ENCODE results near the gene SLC25A38.
A peak's percentile ranks its signal among the peaks of the same experiment; 100 is the strongest.
"Not testable (repeated sequence)": the region's sequence is repeated elsewhere in the genome, so short reads cannot be mapped to it uniquely, and the experiment has no call there.

SLC25A38 gene

DNA sequence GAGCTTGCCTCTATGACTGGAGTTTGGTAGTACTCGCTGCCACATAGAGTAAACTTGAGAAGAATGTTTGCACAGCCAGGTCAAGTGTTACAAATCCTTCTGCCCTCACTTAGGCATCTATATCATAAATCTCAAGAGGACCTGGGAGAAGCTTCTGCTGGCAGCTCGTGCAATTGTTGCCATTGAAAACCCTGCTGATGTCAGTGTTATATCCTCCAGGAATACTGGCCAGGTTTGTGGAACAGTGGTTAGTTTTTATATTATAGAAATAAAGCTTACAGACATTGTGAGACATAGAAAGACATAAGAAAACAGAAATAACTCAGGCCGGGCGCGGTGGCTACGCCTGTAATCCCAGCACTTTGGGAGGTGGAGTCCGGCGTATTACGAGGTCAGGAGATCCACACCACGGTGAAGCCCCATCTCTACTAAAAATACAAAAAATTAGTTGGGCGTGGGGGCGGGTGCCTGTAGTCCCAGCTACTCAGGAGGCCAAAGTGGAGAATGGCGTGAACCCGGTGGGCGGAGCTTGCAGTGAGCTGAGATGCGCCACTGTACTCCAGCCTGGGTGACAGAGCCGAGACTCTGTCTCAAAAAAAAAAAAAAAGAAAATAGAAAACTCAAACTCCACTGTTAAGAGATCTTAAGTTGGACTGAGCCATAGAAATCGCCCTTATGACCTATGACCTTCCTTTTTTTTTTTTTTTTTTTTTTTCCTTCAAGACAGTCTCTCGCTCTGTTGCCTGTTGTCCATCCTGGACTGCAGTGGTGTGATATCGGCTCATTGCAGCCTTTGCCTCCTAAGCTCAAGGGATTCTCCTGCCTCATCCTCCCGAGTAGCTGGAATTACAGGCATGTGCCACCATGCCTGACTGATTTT lies 25.6 kb downstream of the SLC25A38 start:
- peak; percentile 8 for DNase-seq

DNA sequence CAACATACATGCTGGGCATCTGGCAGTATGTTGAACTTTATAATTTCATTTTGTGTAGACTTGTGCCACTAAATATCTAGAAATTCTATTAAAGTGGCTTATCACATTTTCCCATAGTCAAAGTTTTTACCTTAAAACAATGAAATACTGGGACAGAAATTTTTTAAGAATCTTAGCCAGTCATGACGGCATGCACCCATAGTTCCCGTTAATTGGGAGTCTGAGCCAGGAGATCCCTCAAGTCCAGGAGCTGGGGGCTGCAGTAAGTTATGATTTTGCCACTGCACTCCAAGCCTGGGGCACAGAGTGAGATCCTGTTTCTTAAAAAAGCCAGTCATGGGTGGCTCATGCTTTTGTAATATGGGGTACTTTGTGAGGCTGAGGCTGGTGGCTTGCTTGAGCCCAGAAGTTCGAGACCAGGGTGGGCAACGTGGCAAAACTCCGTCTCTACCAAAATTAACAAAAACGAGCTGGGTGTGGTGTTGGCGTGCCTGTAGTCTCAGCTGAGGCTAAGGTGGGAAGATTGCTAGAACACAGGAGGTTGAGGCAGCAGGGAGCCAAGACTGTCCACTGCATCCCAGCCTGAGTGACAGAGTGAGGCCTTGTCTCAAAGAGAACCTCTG lies 26.5 kb downstream of the SLC25A38 start:
- DNase-seq = no peak

DNA sequence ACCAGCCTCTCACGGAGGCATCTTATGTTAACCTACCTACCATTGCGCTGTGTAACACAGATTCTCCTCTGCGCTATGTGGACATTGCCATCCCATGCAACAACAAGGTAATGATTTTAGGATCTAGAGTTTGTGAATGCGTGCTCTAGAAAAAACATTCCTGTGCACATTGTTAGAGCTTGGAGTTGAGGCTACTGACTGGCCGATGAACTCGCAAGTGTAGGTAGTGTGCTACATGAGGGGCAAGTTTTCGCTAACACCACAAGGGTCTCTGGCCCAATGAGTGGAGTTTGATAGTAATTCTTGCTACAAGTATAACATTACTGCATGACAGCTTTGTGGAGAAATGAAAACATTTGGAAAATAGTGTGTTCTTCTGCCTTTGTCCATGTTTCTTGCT lies 27.7 kb downstream of the SLC25A38 start:
- no peak for DNase-seq

DNA sequence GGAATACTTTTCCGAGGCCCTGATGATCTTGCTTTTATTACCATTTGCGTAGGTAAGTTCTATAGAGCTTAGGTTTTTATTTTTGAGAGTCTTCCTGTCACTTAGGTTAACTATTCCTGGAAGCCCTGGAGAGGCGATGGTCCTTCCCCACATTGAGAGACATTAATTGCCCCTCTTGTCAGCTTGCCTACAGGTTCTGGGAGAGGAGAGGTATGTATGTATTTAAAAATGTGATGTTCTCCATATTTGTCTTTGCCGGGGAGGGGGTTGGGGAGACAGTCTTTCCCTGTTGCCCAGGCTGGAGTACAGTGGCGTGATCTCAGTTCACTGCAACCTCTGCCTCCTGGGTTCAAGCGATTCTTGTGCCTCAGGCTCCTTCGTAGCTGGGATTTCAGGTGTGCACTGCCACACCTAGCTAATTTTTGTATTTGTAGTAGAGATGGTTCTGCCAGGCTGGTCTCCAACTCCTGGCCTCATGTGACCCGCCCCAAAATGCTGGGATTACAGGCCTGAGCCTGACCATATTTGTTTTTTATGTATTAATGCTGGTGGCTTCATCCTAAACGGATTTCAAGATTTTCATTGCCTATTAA lies 29.6 kb downstream of the SLC25A38 start:
- DNase-seq = no peak

DNA sequence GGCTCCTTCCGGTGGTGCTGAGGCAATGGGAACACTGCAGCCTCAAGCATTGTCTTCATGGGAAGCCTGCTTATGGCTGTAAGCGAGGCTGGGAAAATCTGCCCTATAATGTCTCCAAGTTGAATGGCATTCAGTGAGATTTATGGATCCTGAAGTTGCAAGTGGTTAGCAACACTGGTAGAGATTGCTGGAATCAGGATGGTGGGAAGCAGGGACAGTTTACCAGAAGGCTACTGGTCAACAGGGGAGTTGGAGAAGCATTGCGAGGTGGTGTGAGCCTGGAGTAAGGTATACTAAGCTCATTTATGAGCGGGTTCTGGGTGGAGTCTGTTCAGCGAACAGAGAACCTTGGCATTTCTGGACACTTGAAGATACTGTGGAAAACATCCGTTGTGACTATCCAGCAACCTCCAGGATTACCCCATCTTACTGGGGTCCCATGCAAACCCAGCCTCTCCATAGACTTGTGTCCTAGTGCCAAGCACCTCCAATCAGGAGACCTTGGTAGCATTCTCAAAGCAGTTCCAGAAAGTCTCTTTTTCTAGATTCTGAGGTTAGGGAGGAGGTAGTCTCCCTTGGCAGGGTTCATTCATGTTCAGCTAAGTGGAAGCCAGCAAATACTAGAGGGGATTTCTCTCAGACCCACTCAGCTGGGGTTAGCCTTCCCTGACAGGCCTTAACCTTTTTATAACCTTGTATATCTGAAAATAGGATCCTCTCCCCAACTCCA lies 30.7 kb downstream of the SLC25A38 start:
- no peak for DNase-seq

DNA sequence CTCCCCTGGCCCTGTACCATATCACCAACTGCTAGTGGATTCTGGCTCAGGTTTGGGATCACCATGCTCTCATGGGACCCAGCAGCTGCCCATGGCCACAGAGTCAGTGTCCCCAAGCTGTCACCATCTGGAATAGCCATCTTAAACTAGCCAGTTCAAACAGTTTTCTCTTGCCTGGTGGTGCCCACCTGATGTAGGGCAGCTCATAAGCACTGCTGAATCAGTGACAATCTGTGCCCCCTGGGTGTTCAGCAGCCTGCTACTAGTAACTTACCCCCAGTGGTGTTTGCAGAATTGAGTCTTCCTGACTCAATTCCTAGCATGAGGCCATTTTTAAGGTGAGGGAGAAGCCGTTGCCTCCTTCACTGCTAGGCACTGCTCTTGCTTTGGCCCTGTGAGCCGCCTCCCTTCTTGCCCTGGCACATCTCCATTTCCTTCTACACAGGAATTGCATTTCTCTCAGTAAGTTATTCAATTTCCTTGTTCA lies 31.3 kb downstream of the SLC25A38 start:
- DNase-seq = no peak

DNA sequence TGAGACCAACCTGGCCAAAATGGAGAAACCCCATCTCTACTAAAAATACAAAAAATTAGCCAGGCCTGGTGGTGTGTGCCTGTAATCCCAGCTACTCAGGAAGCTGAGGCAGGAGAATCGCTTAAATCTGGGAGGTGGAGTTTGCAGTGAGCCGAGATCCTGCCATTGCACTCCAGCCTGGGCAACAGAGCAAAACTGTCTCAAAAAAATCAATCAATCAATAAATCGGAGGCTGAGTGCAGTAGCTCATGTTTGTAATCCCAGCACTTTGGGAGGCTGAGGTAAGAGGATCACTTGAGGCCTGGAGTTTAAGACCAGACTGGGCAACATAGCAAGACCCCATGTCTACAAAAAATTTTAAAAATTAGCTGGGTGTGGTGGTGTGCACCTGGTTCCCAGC lies 32.1 kb downstream of the SLC25A38 start:
- DNase-seq = not testable (repeated sequence)

DNA sequence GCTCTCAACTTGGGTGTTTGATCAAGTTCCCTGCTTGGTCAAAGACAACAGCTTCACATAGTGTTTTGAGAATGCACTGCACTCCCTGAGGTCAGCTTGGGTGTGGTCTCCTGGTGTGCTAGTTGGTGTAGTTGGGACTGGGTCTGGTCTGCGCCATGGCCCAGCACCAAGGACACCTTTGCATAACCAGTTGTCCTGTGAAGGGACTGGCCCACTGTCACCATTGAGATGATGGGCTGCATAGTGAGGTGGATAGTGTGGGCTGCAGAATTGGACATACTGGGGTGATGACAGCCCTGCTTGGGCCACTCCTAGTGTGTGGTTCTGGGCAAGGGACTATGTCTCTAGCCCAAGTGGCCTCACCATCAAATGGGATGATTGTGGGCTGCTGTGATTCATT lies 32.8 kb downstream of the SLC25A38 start:
- no peak for DNase-seq

DNA sequence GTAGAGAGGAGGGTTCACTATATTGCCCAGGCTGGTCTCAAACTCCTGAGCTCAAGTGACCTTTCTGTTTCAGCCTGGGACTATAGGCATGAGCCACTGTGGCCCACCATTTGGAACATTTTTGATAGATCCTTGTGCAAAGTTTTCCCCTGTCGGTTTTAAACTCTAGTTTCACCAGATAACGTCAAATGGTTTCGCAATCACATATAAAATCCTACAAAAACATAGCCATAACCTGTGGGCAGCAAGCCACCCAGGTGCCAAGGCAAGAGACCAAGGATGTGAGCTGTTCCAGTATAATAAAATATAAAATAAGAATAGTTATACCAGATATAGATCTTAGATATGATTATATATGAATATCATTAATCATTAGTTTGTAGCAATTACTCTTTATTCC lies 33.8 kb downstream of the SLC25A38 start:
- not testable (repeated sequence) for DNase-seq

DNA sequence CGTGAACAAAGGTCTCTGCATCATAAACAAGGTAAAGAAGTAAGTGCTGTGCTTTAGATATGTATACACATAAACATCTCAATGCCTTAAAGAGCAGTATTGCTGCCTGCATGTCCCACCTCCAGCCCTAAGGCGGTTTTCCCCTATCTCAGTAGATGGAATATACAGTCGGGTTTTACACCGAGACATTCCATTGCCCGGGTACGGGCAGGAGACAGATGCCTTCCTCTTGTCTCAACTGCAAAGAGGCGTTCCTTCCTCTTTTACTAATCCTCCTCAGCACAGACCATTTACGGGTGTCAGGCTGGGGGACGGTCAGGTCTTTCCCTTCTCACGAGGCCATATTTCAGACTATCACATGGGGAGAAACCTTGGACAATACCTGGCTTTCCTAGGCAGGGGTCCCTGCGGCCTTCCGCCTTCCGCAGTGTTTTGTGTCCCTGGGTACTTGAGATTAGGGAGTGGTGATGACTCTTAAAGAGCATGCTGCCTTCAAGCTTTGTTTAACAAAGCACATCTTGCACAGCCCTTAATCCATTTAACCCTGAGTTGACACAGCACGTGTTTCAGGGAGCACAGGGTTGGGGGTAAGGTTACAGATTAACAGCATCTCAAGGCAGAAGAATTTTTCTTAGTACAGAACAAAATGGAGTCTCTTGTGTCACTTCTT lies 35.5 kb downstream of the SLC25A38 start:
- not testable (repeated sequence) for DNase-seq

DNA sequence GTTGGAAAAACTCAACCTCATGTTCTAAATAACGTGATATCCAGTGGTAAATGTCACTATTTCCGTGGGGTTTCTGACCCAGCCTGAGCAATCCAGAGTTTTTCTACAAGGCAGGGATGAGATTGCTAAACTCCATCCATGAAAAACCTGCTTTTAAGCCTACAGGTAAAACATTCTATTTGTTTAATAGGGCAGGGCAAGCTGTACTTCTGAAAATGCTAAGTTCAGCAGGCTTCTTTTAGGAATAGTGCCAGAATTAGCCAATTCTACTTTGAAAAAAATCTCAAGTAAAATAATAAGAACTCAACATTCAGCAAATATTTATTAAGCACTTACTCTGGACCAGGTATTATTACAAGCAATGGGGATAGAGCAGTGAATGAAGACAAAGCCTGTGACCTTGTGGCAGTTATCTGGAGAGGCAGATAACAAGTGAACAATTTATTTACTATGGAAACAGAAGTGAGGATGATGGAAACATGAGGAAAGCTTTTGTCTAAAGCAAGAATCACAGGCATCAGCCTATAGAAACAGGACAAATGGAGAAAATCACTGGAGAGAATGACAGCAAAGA lies 36.7 kb downstream of the SLC25A38 start:
- DNase-seq = no peak

DNA sequence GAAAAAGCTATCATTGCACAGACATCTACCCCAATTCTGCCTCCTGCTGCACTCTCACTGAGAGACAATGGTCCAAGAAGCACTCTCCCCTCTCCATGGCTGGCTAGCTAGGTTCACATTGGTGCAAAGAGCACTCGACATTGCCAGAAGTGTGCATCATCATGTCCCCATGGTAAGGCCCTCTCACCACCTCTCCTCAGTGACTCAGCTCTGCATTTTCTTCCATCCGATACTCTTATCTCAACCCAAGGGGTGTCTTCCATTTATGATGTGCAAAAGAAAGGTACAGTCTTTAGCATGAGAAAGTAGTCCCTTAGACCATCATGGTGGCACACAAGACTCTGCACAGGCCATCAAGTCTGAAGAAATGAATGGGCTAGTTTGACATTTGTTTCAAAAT lies 37.4 kb downstream of the SLC25A38 start:
- DNase-seq = no peak

DNA sequence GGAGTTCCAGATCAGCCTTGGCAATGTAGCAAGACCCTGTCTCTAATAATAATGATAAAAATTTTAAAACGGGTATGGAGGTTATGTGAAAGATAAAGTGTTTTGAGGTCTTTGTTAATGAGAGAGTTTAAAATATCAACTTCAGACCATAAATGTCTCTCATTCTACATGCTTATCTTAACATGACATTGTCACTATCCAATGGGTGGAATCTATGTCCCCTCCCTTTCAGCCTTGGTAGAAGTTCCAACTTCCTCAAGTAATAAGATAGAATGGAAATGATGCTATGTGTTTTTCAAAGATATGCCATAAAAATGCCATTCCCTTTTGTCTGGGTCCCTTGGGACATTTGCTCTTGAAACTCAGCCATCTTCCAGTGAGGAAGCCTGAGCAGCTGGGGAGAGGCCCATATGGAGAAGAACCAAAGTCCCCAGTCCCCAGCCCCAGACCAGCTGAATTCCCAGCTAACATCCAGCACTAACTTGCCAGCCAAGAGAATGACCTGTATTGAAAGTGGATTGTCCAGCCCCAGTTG lies 40.3 kb downstream of the SLC25A38 start:
- DNase-seq = no peak

DNA sequence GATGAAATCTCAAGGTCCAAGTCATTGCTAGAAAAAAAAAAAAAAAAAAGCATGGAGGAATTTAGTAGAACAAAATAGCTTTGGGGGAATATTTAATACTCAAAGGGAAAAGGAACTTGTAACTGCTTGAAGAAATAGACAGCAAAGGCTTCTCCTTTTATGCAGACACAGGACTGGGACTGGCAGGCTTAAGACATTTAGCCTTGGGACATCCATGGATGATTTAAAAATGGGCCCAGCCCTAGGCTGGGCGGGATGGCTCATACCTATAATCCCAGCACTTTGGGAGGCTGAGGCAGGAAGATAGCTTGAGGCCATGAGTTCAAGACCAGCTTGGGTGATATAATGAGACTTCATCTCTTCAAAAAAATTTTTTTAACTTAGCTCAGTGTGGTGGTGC lies 43.1 kb downstream of the SLC25A38 start:
- no peak for DNase-seq

DNA sequence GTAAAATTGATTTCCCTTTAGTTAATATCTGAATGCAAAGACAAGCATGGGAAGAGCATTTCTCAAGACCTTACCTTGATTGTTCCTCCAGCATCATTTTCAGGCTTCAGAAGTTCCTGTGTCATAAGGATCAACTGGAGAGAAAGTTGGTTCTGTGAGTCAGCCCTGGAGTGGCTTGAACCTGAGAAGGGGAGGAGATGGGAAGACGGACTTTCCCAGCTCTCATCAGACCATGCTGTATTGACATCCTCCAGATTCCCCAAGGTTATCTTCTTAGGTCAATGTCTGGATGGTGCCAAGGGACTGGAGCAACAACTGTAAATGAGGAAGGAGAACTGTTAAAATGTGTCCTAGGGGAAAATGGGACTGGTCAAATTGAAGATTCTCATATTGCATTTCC lies 44.3 kb downstream of the SLC25A38 start:
- DNase-seq = no peak

DNA sequence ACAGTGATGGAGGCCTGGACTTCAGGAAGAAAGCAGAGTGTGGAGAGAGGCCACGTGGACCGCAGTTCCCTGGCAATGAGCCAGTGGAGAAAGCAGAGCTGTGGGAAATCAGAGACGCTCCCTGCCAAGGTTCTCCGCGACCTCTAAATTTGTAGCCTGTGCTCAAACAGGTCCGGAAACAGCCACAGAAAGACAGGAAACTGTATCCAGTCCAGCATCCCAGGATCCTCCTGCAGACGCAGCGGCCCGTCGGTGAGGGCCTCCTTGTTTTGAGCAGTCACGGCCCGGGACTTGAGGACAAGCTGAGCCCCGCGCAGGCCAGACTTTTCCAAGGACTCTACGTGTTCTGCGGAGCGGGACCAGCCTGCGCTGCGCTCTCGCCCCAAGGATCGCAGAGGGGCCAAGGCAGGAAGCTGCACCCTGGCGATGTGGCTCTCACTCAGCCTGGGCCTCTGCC lies 45.6 kb downstream of the SLC25A38 start:
- no peak for DNase-seq

DNA sequence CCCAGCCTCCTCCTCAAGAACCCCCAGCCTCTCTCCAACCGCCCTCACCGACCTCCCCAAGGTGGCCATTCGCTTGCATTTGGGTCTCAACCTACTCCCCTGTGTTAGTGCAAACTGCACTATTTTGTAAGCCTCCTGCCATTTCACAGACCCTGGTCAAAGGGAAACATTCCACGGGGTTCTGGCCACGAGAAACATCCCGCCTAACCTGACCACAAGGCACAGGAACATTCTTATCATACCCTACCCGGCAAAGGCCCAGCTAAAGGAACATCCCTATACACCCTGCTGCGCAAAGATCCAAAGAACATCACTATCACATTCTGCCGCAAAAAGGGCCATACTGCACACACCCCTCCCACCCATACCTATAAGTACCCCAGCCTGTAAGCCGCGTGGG lies 46.3 kb downstream of the SLC25A38 start:
- DNase-seq = no peak

DNA sequence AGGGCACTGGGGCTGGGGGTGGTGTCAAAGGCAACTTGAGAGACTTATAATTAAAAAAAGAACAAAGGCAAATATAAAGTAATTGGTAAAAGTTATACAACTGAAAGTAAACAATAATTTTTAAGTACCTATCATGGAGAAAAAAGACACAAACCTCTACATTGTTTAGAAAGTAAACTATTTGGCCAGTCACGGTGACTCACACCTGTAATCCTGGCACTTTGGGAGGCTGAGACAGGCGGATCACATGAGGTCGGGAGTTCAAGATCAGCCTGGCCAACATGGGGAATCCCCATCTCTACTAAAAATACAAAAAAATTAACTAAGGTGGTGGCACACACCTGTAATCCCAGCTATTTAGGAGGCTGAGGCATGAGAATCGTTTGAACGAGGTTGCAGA lies 49.2 kb downstream of the SLC25A38 start:
- DNase-seq = no peak

DNA sequence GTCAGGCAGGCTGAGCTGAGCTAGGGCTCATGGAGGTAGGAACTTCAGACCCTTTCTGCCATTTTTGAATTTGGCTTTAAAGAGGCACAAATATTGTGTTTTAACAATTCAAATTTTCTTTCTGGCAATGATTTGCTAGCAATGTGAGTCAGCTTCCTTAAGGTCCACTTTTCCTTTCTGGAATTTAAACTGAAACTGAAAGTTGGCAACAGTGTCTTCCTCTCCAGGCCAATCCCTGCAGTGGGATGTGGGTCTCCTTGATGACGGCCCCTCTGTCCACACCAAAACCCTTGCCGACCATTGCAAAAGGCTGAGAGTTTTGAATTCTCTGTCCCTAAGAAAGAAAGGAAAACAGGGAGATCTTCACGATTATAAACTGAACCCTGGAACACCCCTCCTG lies 50.5 kb downstream of the SLC25A38 start:
- no peak for DNase-seq

DNA sequence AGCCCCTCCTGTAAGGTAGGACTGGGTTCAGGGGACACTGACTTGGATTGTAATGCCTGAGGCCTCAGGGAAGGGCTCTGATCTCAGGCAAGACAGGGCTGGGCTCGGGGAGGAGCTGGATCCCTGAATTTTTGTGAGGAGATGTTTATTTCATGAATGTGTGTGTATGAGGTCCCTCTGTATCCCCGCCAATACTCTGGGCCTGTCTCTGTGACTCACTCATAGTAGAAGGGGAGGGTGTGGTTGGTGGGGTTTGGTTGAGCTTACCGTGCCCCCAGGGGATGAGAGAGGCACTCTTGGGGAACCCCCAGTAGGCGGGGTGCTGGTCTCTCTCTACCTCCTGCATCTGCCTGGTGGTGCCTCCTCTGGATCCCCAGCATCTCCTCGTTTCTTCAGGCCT lies 51.4 kb downstream of the SLC25A38 start:
- no peak for DNase-seq

DNA sequence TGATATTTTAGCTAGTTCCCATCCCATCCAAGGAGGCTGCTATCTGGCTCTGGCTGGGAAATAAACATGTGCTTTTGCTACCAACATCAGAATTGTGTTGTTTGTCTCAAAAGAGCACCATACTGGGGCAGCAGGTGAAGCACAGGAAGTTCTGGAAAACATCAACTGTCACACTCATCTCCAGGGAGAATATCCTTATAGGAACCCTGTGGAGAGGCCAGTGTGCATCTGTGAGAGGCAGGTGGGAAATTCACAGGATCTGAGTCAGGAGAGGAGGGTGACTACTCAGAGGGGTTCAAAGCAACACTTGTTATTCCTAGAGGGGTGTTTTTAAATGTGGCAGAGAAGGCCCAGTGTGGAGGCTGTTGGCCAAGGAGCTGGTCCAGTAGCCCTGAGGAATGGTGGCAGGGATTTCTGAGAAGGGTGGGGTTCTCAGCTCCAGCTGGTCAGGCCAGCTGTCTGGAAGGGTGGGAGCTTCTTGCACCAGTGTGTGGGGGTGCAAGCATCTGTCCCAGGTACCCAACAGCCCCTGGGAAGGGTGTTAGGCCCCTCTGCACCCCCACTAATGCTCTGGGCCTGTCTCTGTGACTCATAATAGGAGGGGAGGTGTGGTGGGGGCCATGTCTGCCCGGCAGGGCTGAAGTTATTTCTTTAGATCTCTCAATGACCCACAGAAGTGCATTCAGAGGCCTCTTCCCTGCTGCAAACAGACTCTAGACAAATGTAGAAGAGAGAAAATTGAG lies 52.0 kb downstream of the SLC25A38 start:
- DNase-seq = no peak
